GM21367 (cell line): Measurements from ENCODE around the gene JADE2.
"Not testable (repeated sequence)": the region's sequence is repeated elsewhere in the genome, so short reads cannot be mapped to it uniquely, and the experiment has no call there.

Source experiments
- ATAC-seq: cut with Tn5 transposase; IDR thresholded peaks from one replicate; pipeline ENCODE4 v1.9.1; 2021; ENCODE audit not compliant: unreplicated experiment

The JADE2 gene

DNA sequence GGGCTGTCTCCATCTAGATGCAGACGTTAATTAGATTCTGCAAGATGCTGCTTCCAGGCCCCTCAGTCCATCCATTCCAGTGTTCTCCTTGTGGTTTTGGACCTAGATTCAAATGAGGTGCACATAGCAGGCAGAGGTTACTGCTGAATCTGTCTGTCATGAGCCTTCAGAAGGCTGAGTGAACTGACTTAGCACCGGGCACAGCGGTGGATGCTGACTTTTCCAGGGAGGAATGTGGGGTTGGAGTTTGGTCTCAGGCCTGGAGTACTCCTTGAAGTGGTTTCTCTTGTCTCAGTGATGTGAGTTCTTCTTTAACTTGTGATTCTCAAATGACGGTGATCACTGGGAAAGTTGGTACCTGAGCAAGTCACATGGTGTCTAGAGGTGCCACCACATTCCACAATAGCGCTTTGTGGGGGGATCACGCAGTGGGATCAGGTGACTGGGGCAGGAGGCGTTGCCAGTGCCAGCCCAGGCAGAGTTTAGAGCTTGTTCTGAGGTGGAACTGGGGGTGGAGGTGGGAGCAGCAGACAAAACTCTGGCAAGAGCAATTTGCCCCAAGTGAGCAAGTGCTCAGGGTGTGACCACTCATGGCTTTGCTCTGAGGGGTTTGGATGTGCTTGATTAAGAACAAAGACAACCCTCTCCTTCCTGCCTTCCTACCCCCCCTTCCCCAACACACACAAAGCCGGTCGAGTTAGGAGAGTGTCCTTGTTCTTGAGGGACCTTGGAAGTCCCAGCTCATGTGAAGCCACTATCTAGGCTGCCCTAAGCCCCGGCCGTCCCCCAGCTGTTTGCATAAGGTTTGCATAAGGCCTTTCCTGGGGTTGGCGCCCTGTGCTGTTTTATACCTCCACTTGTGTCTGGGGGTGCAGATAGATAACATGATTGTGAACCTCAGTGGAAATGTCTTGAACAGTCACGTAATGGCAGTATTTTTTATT, 25.1 kb downstream of the JADE2 start:
- ATAC-seq = no peak

DNA sequence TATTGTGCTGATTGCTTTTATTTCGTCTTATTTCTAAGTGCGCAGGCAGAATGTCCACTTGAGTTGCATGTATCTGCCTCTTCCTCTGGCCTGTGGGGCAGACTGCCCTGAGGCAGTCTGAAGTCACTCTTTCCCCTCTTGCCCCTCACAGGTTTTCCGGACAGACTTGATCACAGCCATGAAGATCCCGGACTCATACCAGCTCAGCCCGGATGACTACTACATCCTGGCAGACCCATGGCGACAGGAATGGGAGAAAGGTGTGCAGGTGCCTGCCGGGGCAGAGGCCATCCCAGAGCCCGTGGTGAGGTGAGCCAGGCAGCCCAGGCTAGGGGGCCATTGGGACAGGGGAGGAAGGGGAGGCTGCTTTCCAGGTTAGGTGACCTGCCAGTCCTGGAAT, 26.4 kb downstream of the JADE2 start:
- no peak for ATAC-seq

DNA sequence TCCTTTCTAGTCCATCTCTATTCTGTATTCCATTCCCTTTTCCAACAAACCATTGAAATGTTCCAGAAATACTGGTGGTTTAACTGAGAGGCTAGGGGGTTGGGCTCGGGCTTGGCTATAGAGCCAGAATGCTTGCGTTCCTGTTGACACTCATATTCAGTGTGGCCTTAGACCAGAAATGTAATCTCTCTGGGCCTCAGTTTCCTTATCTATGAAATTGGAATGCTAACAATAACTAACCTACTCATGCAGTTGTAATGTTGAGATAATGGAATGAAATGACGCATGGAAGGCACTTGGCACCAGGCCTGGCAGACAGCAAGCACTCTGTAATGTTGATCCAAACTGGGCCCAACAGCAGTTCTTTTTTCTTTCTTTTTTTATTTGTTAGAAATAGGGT, 26.8 kb downstream of the JADE2 start:
- ATAC-seq = no peak

DNA sequence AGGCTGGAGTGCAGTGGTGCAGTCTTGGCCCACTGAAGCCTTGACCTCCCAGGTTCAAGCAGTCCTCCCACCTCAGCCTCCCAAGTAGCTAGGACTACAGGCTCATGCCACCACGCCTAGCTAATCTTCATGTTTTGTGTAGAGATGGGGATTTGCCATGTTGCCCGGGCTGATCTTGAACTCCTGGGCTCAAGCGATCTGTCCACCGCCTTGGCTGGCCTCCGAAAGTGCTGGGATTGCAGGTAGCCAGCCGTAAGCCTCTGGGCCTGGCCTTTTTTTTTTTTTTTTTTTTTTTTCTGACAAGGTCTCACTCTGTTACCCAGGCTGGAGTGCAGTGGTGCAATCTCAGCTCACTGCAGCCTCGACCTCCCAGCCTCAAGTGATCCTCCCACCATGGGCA, 27.2 kb downstream of the JADE2 start:
- not testable (repeated sequence) for ATAC-seq

DNA sequence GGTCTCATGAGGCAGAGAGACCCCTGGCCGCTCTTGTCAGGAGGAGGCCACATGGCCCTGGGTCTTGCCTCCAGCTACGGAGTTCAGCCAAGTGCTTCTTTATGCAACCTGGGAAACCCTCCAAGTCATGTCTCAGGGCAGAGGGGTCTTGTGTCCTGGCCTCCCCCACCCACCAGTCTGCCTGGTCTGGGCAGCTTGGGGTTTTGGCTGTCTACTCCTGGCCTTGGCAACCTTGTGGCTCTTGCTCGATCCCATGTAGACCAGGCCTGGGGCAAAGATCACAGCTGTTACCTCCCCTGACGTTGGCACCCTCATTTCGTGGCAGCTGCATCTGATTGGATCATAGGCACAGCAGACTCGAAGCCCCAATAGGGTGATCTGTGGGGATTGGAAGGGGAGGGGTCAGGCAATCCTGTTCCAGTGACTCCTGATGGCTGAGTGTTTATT, 28.4 kb downstream of the JADE2 start:
- ATAC-seq = no peak

DNA sequence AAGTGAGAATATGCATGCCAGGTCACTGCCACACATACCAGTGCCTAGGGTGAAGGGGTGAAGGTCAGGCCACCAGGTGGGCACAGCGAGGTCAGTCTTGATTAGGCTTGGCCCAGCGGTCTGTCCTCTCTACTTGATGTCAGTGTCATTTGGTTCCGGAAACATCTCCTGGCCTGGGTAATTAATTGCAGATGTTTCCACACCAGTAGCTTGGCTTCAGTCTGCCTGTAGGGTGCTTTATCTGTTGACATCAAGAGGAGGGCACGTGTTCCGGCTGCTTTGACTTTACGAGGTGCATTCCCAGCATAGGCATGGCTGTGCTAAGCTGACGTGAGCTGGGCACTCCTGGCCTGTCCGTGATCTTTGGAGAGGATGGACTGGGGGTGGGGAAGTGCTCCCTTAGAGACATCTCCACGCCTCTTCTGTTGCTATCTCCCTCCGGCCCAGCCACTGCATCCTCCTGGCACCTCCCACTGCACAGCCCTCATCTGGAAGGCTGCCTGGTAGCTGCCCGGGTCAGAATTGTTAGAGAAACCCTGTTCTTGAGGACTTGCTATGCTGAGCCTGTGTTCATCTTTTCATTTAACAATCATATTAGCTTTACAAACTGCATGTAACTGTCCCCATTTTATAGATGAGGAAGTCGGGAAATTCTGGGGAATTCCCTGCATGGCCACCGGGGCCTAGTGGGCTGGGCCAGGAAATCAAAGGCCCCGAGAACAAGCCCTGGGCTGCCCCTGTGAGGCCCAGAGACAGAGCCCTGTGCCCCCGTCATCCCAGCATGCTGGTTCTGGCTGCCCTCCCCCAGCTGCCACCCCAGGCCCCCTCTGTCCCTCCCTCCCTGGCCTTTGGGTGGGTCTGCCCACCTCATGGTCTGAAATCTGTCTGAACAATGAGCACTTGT, 29.1 kb downstream of the JADE2 start:
- peak; percentile 39 for ATAC-seq

DNA sequence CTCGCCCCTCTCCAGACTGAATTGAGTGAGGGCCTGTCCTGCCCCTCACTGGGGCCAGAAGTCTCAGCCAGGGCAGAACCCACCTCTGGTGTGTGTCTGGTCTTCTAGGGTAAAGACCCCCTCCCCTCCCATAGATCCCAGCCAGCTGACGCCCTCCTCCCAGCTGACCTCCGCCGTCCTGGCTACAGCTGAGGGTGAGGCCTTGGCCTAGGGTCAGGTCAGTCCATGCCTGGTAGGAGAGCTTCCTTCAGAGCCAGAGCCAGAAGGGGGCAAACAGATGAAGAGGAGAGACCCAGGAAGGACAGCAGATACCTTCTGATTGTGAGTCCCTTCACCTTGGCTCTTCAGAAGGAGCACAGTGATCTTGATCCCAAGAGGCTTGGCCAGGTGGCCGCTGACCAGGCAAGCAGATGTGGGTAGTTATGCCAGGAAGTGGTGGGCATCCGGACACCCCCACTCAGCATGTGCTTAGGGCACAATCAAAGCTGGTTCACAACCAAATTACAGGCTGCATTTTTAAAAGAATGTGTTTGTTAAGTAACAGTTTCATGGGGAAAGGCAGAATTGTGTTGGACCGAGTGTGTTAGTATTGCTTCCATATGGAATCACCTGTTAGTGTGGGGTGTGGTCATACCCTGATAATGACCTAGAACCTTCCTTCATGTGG, 29.9 kb downstream of the JADE2 start:
- ATAC-seq = no peak

DNA sequence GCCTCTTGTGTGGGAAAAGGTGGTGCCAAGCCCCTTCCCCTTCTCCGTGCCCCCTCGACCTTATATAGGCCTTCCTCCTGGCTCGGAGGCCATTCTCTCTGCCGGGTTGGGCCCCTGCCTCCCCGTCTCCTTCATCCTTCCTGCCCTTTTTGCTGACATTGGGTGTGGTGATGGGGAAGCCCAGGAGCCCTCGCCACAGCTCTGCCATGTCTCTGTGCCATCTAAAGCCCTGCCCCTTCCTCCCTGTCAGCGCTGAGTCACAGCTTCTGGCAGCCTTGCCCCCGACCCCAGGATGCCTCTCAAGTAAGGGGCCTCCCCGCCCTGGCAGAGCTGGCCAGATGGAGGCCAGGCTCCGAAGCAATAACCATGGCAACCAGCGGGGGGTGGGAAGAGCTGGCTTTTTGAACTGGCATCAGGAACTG, 30.4 kb downstream of the JADE2 start:
- ATAC-seq = peak; percentile 42

DNA sequence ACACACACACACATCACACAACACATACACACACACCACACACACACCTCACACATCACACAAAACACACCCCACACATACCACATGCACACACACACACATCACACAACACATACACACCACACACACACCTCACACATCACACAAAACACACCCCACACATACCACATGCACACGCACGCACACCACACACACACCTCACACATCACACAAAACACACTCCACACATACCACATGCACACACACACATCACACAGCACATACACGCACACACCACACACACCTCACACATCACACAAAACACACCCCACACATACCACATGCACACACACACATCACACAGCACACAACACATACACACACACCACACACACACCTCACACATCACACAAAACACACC, 31.1 kb downstream of the JADE2 start:
- not testable (repeated sequence) for ATAC-seq

DNA sequence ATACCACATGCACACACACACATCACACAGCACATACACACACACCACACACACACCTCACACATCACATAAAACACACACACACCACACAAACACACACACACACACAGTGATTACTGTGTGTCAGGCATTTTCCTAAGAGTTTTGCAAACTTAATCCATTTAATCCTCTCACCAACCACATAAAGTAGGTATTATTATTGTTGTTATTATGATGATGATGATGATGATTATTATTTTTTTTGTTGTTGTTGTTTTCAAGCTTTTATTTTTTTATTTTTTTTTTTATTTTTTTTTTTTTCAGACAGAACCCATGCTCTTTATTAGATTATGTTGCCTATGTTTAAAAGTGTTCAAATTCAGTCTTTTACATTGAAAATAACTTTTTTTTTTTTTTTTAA, 31.5 kb downstream of the JADE2 start:
- ATAC-seq = no peak

DNA sequence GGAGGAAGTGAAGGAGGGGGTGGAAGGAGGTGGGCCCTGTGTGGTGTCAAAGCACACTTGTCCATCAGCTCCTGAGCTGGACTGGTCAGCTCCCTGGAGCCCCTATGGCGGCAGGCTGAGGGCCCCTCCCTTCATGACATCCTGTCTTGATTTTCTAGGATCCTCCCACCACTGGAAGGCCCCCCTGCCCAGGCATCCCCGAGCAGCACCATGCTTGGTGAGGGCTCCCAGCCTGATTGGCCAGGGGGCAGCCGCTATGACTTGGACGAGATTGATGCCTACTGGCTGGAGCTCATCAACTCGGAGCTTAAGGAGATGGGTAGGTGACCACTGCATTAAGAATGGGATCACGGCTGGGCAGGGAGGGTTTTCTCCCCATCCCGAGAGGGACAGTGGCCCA, 34.2 kb downstream of the JADE2 start:
- no peak for ATAC-seq

DNA sequence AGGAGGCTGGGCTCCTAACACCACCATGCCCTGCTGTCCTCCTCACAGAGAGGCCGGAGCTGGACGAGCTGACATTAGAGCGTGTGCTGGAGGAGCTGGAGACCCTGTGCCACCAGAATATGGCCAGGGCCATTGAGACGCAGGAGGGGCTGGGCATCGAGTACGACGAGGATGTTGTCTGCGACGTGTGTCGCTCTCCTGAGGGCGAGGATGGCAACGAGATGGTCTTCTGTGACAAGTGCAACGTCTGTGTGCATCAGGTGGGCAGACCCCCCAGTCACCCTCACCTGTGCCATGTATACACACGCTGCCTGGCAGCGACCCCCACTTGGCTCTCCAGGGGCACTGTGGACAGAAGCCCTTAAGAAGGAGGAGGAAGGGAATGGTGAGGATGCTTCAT, 35.2 kb downstream of the JADE2 start:
- no peak for ATAC-seq

DNA sequence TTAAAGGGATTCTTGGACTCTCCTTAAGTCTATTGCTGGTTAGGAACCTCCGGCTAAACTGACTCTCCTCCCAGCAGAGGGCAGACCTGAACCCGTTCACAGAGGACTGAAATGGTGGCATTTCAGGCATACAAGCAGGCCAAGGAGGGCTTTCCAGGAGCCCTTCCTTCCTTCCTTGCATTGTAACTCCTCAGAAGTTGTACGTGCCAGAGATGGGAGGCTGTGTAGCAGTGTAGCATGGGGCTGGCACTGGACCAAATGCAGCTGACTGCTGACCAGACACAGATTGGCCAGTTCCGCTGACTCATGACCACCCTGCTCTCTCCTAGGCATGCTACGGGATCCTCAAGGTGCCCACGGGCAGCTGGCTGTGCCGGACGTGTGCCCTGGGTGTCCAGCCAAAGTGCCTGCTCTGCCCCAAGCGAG, 36.4 kb downstream of the JADE2 start:
- no peak for ATAC-seq

DNA sequence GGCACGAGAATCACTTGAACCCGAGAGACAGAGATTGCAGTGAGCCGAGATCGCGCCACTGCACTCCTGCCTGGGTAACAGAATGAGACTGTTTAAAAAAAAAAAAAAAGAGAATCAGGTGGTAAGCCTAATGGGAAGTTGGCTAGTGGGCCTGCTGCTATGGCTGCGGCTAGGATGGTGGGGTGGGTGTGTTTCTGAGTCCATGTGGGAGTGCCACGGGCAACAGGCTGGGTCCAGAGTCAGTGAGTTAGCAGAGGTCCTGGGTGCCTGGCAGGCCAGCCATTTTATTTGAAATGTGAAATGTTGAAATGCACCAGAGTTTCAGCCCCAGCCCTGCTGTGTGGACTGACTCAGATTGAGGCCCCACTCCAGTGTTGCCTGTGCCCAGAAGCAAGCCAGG, 37.8 kb downstream of the JADE2 start:
- ATAC-seq = no peak

DNA sequence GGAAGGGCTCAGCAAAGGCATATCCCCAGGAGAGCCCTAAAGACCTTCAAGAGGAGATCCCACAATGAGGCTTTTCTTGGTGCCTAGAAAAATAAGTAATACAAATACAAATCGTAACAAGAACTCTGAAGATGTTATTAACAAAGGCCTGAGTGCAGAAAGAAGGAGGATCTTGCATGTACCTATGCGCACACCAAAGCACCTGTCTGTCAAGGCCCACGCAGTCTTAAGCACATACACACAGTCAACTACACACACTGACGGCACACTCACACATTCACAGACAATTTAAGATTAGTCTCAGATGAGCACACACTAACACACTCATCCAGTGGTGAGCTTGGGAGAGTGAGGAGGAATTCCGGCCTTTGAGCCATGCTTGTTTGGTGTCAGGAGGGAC, 38.5 kb downstream of the JADE2 start:
- no peak for ATAC-seq

DNA sequence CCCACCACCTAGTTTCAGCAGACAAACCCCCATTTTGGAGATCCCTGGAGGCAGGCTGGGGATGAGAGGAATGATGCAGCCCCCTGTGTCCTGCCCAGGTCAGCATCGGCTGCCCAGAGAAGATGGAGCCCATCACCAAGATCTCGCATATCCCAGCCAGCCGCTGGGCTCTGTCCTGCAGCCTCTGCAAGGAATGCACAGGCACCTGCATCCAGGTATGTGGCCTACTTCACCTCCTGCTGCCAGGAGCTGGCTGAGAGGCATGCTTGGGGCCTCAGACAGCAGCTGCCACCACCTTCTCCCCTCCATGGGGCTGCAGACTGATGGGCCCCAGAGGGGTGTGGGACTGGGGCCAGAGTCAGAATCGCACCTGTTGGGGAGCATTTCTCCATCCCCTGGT, 38.9 kb downstream of the JADE2 start:
- ATAC-seq = no peak

DNA sequence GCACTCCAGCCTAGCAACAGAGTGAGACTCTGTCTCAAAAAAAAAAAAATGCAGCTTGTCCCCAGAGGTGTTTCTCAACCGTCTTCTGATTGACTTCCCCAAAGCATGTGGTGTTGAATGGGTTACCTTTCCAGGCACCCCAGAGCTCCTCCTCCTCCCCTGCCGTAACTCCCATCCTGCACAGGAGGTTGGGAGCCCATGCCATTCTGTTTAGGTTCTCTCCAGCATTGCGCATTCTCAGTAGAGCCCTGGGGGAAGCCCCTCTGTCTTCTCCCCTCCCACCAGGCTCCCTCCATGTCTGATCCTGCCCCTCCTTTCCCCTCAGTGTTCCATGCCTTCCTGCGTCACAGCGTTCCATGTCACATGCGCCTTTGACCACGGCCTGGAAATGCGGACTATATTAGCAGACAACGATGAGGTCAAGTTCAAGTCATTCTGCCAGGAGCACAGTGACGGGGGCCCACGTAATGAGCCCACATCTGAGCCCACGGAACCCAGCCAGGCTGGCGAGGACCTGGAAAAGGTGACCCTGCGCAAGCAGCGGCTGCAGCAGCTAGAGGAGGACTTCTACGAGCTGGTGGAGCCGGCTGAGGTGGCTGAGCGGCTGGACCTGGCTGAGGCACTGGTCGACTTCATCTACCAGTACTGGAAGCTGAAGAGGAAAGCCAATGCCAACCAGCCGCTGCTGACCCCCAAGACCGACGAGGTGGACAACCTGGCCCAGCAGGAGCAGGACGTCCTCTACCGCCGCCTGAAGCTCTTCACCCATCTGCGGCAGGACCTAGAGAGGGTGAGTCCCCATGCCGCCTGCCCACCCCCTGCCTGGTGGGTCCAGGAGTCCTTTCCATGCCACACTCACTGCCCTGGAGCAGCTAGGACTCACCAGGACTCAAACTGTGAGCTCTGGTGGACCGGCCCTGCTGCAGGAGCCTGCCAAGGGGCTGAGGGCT, 40.6 kb downstream of the JADE2 start:
- no peak for ATAC-seq

DNA sequence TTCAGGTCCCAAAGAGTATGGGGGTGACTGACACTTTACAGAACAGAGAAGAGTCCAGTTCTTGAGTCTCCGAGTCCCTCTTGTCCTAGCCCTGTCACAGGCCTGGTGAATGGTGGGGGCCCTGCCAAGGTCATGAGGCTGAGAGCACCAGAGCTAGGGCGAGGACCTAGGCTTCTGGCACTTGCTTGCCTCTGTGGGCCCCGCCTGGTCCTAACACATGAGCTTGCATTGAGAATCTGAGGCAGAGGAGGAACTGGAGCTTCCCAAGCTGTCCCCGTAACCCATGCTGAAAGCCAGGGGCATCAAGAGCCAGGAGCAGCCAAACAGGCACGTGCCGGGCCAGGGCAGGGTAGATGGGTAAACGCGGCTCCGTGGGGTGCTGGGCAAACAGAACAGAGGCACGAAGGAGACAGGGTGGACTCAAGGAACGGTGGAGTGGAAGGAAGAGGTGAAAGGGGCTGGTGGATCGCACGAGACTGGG, 41.3 kb downstream of the JADE2 start:
- ATAC-seq = no peak

DNA sequence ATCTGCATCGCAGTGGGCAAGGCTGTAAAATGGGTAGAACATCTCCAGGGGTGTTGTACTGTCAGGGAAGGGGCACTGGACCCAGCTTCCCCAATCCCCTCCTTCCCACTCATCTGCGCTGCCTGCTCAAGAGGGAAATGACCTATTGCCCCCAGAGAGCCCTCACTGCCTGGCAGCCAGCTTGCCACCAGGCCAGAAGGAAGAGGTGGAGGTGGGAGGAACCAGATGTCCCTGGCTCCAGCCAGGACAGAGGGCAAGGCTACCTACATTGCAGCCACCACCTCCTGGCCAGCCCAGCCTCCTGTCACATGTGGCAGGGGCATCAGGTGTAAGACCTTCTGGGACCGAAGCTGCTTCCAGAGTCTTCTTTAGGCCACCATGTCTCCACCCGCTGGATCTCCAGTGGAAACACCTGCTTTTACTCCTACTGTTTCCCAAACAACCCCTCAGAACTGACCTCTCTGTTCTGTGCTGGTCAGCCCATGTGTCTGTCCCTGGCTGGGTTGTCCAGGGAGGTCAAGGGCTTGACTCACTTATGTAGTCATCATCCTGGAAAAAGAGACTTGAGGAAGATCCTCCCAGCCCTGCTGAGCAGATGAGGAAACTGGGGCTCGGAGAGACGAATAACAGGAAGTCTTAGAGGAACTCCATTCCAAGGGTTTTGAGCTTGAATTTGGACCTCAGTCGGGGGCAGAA, 42.3 kb downstream of the JADE2 start:
- no peak for ATAC-seq
